Measurements from ENCODE around the gene TLK2. TPM values are rescaled to one million over a fixed set of nuclear protein-coding genes. Genes with fewer than 3 reads are reported as not detected.

The TLK2 gene
- total RNA-seq, 6 experiments from 2014 or later = 11.6 to 13.8 (median 12.6) TPM

DNA sequence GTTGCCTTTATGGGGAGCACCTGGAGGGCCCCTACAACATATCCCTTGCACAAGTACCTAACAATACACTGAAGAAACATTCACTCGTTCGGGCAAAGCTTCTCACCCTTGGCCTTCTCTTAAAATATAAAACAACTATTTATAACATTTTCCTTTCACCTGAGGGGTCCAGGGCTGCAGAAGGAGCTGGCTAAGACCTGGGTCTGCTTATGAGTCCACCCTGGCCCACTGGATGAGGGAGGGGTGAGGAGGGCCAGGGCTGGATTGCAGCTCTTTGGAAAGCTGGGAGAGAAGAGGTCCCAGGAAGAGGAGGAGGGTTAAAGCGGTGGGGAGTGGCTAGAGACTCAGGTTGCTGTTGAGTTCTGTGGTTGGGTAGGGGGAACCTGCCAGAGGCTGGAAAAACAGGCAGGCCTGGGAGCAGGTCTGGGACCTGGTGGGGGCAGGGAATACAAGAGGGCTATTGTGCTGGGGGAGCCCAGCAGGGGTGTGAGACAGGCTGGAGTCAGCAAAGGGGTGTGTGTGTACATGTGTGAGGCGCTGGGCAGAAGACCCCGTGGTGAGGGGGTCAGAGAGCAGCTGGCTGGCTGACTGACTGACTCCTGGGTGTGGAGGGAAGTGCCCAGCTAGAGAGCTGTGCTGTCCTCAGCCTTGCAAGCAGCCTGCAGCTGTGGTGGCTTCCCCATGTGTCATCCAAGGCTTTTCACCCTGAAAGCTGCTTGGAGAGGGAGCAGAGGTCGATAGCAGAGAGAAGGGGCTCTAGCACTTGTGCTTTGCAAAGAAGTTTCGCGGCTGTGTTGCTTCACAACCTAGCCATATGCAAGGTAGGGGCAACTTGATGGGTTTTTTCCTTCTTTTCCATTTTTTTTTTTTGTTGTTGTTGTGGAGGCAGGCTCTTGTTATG lies 138.6 kb downstream of the TLK2 start:
- Histone ChIP-seq H3K4me3 (no peak overlapping the region), H3K27me3 (no peaks in the 10 kb centered on the region), H3K27ac (no peak overlapping the region), H3K9me3 (no peaks in the 10 kb centered on the region), H3K36me3 (peaks cover 0 to 9% (median under 1%) of the 10 kb centered on the region in 4 donors), H3K4me1 (no peaks in the 10 kb centered on the region)
- DNase-seq = peak in 1 of 3 donors; percentile 37
- no peak for TF ChIP-seq POLR2A (IDR thresholded peaks at IDR 0.05)
- TF ChIP-seq, protein P1, sequence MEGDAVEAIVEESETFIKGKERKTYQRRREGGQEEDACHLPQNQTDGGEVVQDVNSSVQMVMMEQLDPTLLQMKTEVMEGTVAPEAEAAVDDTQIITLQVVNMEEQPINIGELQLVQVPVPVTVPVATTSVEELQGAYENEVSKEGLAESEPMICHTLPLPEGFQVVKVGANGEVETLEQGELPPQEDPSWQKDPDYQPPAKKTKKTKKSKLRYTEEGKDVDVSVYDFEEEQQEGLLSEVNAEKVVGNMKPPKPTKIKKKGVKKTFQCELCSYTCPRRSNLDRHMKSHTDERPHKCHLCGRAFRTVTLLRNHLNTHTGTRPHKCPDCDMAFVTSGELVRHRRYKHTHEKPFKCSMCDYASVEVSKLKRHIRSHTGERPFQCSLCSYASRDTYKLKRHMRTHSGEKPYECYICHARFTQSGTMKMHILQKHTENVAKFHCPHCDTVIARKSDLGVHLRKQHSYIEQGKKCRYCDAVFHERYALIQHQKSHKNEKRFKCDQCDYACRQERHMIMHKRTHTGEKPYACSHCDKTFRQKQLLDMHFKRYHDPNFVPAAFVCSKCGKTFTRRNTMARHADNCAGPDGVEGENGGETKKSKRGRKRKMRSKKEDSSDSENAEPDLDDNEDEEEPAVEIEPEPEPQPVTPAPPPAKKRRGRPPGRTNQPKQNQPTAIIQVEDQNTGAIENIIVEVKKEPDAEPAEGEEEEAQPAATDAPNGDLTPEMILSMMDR (IDR thresholded peaks at IDR 0.05) = no peak
- 78% methylated on average over 8 of the region's 8 CpGs for WGBS (ENCODE audit: insufficient coverage, low coverage, low lambda C conversion rate, missing lambda C conversion rate)
- intact Hi-C loops (cut with DNase I) = no loop called here
- ATAC-seq = peak in 3 of 4 donors; percentile 8 to 34 (median 27)

DNA sequence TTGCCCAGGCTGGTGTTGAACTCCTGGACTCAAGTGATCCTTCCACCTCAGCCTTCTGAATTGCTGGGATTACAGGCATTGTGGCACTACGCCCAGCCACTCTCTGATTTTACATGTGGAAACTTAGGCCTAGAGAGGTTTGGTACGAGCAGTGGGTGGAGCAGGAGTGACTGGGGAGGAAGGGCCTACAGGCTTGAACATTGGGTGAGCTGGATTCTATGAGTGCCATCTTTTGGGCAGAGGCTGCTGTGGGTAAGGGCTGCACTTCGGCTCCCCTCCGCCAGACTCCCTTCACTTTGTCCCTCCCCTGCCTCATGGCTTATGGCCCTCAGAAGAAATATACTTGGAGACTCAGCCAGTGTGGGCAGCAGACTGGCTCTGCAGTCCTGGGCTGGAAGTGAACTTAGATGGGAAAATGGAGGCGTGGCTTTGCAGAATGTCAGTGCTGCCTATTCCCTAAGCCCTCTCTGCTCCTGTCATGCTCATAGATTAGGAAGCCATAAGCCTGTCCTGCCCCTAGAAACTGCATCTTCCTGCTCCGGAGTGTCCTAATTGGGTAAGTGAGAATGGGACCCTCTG lies 139.4 kb downstream of the TLK2 start:
- no peaks in the 10 kb centered on the region for H3K27me3 ChIP-seq
- no peak overlapping the region for H3K27ac ChIP-seq
- TF ChIP-seq, protein P1 (IDR thresholded peaks at IDR 0.05) = no peak
- TF ChIP-seq POLR2A (IDR thresholded peaks at IDR 0.05) = no peak
- peaks cover 0 to 9% (median 0%) of the 10 kb centered on the region in 4 donors for H3K36me3 ChIP-seq
- ATAC-seq (peak in 1 of 4 donors; percentile 22), DNase-seq (peak in 1 of 3 donors; percentile 38)
- H3K4me3 ChIP-seq = no peak overlapping the region
- 87% methylated on average over 3 of the region's 6 CpGs for WGBS (ENCODE audit: insufficient coverage, low coverage, low lambda C conversion rate, missing lambda C conversion rate)
- H3K4me1 ChIP-seq = no peaks in the 10 kb centered on the region
- intact Hi-C loops (cut with DNase I) = no loop called here
- no peaks in the 10 kb centered on the region for H3K9me3 ChIP-seq

DNA sequence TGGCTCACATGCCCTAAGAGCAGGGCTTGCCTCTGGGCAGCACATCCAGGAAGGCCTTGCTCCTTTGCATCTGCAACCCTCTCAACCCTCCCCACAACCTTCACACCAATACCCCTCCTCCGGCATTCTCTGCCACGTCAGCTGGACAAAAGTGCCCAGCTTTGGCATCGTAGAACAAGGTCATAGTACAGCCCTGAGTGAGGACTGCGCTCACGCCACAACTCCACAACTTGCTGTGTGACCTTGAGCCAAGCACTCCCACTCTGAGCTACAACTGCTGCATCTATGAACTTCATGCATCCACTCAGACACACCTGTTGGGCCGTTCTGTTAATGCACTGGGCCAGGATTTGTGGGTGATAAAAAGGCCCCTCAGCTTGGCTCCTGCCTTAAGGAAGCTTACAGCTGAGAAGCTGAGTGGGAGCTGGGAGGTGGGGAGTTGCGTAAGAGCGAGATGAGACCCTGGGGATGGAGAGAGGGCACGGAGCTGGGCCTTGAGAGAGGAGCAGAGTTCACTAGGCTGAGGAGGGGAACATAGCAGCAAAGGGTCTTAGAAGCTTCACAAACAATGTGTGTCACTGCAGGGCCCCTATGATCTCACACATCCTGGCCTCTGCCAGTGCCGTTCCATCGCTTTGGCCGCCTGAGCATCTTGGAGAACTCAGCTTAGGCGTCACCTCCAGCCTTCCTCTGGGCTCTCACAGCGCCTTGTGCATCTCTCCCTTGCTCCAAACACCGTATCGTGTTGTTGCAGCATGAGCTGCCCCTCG lies 140.2 kb downstream of the TLK2 start:
- intact Hi-C loops (cut with DNase I) = no loop called here
- peak in 1 of 3 donors; percentile 40 for DNase-seq

More for the DNA sequence above, 140.2 kb downstream of the TLK2 start:
- TF ChIP-seq, protein P1 (IDR thresholded peaks at IDR 0.05) = no peak
- TF ChIP-seq POLR2A (IDR thresholded peaks at IDR 0.05) = no peak
- Histone ChIP-seq H3K27me3 (no peaks in the 10 kb centered on the region), H3K27ac (no peak overlapping the region), H3K4me3 (no peak overlapping the region), H3K9me3 (no peaks in the 10 kb centered on the region), H3K36me3 (peaks cover 0 to 9% (median 0%) of the 10 kb centered on the region in 4 donors), H3K4me1 (no peaks in the 10 kb centered on the region)
- peak in 1 of 4 donors; percentile 57 for ATAC-seq
- WGBS (ENCODE audit: insufficient coverage, low coverage, low lambda C conversion rate, missing lambda C conversion rate) = 55% methylated on average over 9 of the region's 17 CpGs
